ES-I3 (cell line): ENCODE data around the gene RABGEF1.
"Not testable (repeated sequence)": the region's sequence is repeated elsewhere in the genome, so short reads cannot be mapped to it uniquely, and the experiment has no call there.

Experiments
- H3K36me3 ChIP-seq: 2 replicates; pipeline ENCODE4 v1.6.1; 2013; ENCODE audit warnings: mild to moderate bottlenecking, low read length, control low read depth, moderate library complexity; ENCODE audit not compliant: insufficient read depth
- H3K4me1 ChIP-seq: 2 replicates; pipeline ENCODE4 v1.6.1; 2013; ENCODE audit warnings: mild to moderate bottlenecking, control low read depth, low read length; ENCODE audit not compliant: insufficient read depth
- H3K9ac ChIP-seq: 2 replicates; pipeline ENCODE4 v1.6.1; 2013; ENCODE audit warnings: low read depth, mild to moderate bottlenecking, low read length, moderate library complexity
- H3K9me3 ChIP-seq: 2 replicates; pipeline ENCODE4 v1.6.1; 2013; ENCODE audit warnings: mild to moderate bottlenecking, low read length, moderate library complexity; ENCODE audit not compliant: control insufficient read depth, insufficient read depth

RABGEF1 gene

GRCh38 chr7:66720561-66720960 lies 20.0 kb upstream of the RABGEF1 start:
- Histone ChIP-seq H3K4me1 (no peaks in the 10 kb centered on the region), H3K9ac (no peak overlapping the region), H3K9me3 (peaks cover 10% of the 10 kb centered on the region; the same call in 1 of the 2 replicates), H3K36me3 (no peaks in the 10 kb centered on the region; the same call in 1 of the 2 replicates)

GRCh38 chr7:66725843-66726242 lies 14.7 kb upstream of the RABGEF1 start:
- H3K4me1 ChIP-seq, result no peaks in the 10 kb centered on the region

GRCh38 chr7:66727058-66727457 lies 13.5 kb upstream of the RABGEF1 start:
- H3K9ac ChIP-seq, result no peak overlapping the region
- peaks cover 10% of the 10 kb centered on the region; the same call in 1 of the 2 replicates for H3K9me3 ChIP-seq
- no peaks in the 10 kb centered on the region for H3K4me1 ChIP-seq
- no peaks in the 10 kb centered on the region for H3K36me3 ChIP-seq

More at GRCh38 chr7:66725843-66726242, 14.7 kb upstream of the RABGEF1 start:
- no peak overlapping the region for H3K9ac ChIP-seq
- H3K36me3 ChIP-seq, result no peaks in the 10 kb centered on the region
- peaks cover 10% of the 10 kb centered on the region; the same call in 1 of the 2 replicates for H3K9me3 ChIP-seq

- Histone ChIP-seq H3K9me3 (peaks cover 10% of the 10 kb centered on the region; the same call in 1 of the 2 replicates), H3K9ac (no peak overlapping the region), H3K36me3 (no peaks in the 10 kb centered on the region), H3K4me1 (no peaks in the 10 kb centered on the region)
These were observed 12.0 kb upstream of the RABGEF1 start for GRCh38 chr7:66728571-66728970.

GRCh38 chr7:66729274-66729673 lies 11.3 kb upstream of the RABGEF1 start:
- H3K9me3 ChIP-seq, result peaks cover 10% of the 10 kb centered on the region; the same call in 1 of the 2 replicates
- H3K9ac ChIP-seq, result no peak overlapping the region
- H3K36me3 ChIP-seq, result no peaks in the 10 kb centered on the region
- H3K4me1 ChIP-seq, result no peaks in the 10 kb centered on the region

GRCh38 chr7:66731986-66732385 lies 8.5 kb upstream of the RABGEF1 start:
- H3K9me3 ChIP-seq, result peaks cover 7% of the 10 kb centered on the region; the same call in 1 of the 2 replicates
- no peaks in the 10 kb centered on the region; the same call in 1 of the 2 replicates for H3K36me3 ChIP-seq
- no peak overlapping the region for H3K9ac ChIP-seq
- H3K4me1 ChIP-seq, result no peaks in the 10 kb centered on the region

GRCh38 chr7:66732439-66732838 lies 8.1 kb upstream of the RABGEF1 start:
- Histone ChIP-seq H3K9ac (no peak overlapping the region), H3K9me3 (peaks cover 7% of the 10 kb centered on the region; the same call in 1 of the 2 replicates), H3K36me3 (no peaks in the 10 kb centered on the region; the same call in 1 of the 2 replicates), H3K4me1 (no peaks in the 10 kb centered on the region)

- H3K4me1 ChIP-seq, result no peaks in the 10 kb centered on the region
- peaks cover 7% of the 10 kb centered on the region; the same call in 1 of the 2 replicates for H3K9me3 ChIP-seq
- H3K9ac ChIP-seq, result no peak overlapping the region
- H3K36me3 ChIP-seq, result no peaks in the 10 kb centered on the region; the same call in 1 of the 2 replicates
These were observed 6.5 kb upstream of the RABGEF1 start for GRCh38 chr7:66734006-66734405.

GRCh38 chr7:66735154-66735553 lies 5.4 kb upstream of the RABGEF1 start:
- H3K9ac ChIP-seq, result no peak overlapping the region
- no peaks in the 10 kb centered on the region; the same call in 1 of the 2 replicates for H3K36me3 ChIP-seq
- H3K9me3 ChIP-seq, result peaks cover 7% of the 10 kb centered on the region; the same call in 1 of the 2 replicates
- H3K4me1 ChIP-seq, result no peaks in the 10 kb centered on the region

GRCh38 chr7:66735850-66736249 lies 4.7 kb upstream of the RABGEF1 start:
- Histone ChIP-seq H3K9ac (no peak overlapping the region), H3K4me1 (no peaks in the 10 kb centered on the region), H3K36me3 (no peaks in the 10 kb centered on the region; the same call in 1 of the 2 replicates), H3K9me3 (peaks cover 7% of the 10 kb centered on the region; the same call in 1 of the 2 replicates)

- Histone ChIP-seq H3K9me3 (peaks cover 7% of the 10 kb centered on the region; the same call in 1 of the 2 replicates), H3K36me3 (no peaks in the 10 kb centered on the region; the same call in 1 of the 2 replicates), H3K9ac (no peak overlapping the region), H3K4me1 (no peaks in the 10 kb centered on the region)
These were observed 3.6 kb upstream of the RABGEF1 start for GRCh38 chr7:66736892-66737291.

- peaks cover 7% of the 10 kb centered on the region; the same call in 1 of the 2 replicates for H3K9me3 ChIP-seq
- H3K9ac ChIP-seq, result no peak overlapping the region
- H3K4me1 ChIP-seq, result no peaks in the 10 kb centered on the region
- no peaks in the 10 kb centered on the region; the same call in 1 of the 2 replicates for H3K36me3 ChIP-seq
These were observed 2.9 kb upstream of the RABGEF1 start for GRCh38 chr7:66737667-66738066.

- no peaks in the 10 kb centered on the region; the same call in 1 of the 2 replicates for H3K36me3 ChIP-seq
- no peaks in the 10 kb centered on the region for H3K4me1 ChIP-seq
- H3K9me3 ChIP-seq, result peaks cover 7% of the 10 kb centered on the region; the same call in 1 of the 2 replicates
- H3K9ac ChIP-seq, result peak overlapping the region; percentile 90; the same call in 1 of the 2 replicates
These were observed 1.1 kb upstream of the RABGEF1 start for GRCh38 chr7:66739477-66739876.

- Histone ChIP-seq H3K9me3 (peaks cover 7% of the 10 kb centered on the region; the same call in 1 of the 2 replicates), H3K36me3 (no peaks in the 10 kb centered on the region; the same call in 1 of the 2 replicates), H3K9ac (peak overlapping the region; percentile 90), H3K4me1 (no peaks in the 10 kb centered on the region)
These were observed 606 bp upstream of the RABGEF1 start for GRCh38 chr7:66739953-66740301.

GRCh38 chr7:66740980-66741709 lies 612 bp downstream of the RABGEF1 start:
- not testable (repeated sequence) for H3K9me3 ChIP-seq, H3K4me1 ChIP-seq, H3K36me3 ChIP-seq
- H3K9ac ChIP-seq, result peak overlapping the region; percentile 90
